Inferior parietal cortex (tissue), 1 donor: ENCODE results near the gene TMEM115.

Source experiments
- DNase-seq: peaks from one replicate; pipeline ENCODE4 v3.0.0-alpha.2; 2016; ENCODE audit errors: extremely low spot score

Gene TMEM115

GRCh38 chr3:50358911-50359759 is at the start of gene TMEM115:
Gene TMEM115 (minus strand): TSS chr3:50359521. CDS start chr3:50359063, 458 bp downstream.
- peak; percentile 99 for DNase-seq

- no peak for DNase-seq
Measured at GRCh38 chr3:50408443-50408944, 49.2 kb upstream of the TMEM115 start.

GRCh38 chr3:50406487-50406886 is 47.2 kb upstream of the TMEM115 start:
- no peak for DNase-seq

GRCh38 chr3:50405249-50405648 is 45.9 kb upstream of the TMEM115 start:
- DNase-seq = no peak

- no peak for DNase-seq
Measured at GRCh38 chr3:50401978-50402595, 42.8 kb upstream of the TMEM115 start.

- no peak for DNase-seq
Measured at GRCh38 chr3:50396502-50396901, 37.2 kb upstream of the TMEM115 start.

GRCh38 chr3:50395070-50395860 is 35.9 kb upstream of the TMEM115 start:
- no peak for DNase-seq

- DNase-seq = no peak
Measured at GRCh38 chr3:50393061-50393460, 33.7 kb upstream of the TMEM115 start.

- DNase-seq = no peak
Measured at GRCh38 chr3:50392101-50392715, 32.9 kb upstream of the TMEM115 start.

- no peak for DNase-seq
Measured at GRCh38 chr3:50390508-50391224, 31.3 kb upstream of the TMEM115 start.

- DNase-seq = no peak
Measured at GRCh38 chr3:50389414-50389767, 30.1 kb upstream of the TMEM115 start.

- DNase-seq = no peak
Measured at GRCh38 chr3:50388720-50389413, 29.5 kb upstream of the TMEM115 start.

- DNase-seq = no peak
Measured at GRCh38 chr3:50388016-50388719, 28.8 kb upstream of the TMEM115 start.

- no peak for DNase-seq
Measured at GRCh38 chr3:50385754-50386153, 26.4 kb upstream of the TMEM115 start.

GRCh38 chr3:50383750-50384149 is 24.4 kb upstream of the TMEM115 start:
- no peak for DNase-seq

GRCh38 chr3:50382722-50383121 is 23.4 kb upstream of the TMEM115 start:
- no peak for DNase-seq

- no peak for DNase-seq
Measured at GRCh38 chr3:50381383-50381782, 22.1 kb upstream of the TMEM115 start.

GRCh38 chr3:50380405-50381085 is 21.2 kb upstream of the TMEM115 start:
- no peak for DNase-seq

- DNase-seq = no peak
Measured at GRCh38 chr3:50378757-50379156, 19.4 kb upstream of the TMEM115 start.
